H9 (cell line): ENCODE data around the gene FAM151A. TPM values are rescaled to one million over a fixed set of nuclear protein-coding genes. Genes with fewer than 3 reads are reported as not detected.

Experiments used
- DNase-seq: peaks from one replicate; pipeline ENCODE4 v3.0.0-alpha.2; 2017
- H2AFZ ChIP-seq: one replicate; pipeline ENCODE4 v1.6.1; 2013; ENCODE audit warnings: mild to moderate bottlenecking, low read length, control low read depth, moderate library complexity
- H2AK5ac ChIP-seq: 2 replicates; pipeline ENCODE4 v1.6.1; 2013; ENCODE audit warnings: low read length, control low read depth, mixed read lengths; ENCODE audit not compliant: insufficient read length
- H2BK120ac ChIP-seq: one replicate; pipeline ENCODE4 v1.6.1; 2013; ENCODE audit warnings: low read depth, mild to moderate bottlenecking, low read length, control low read depth, inconsistent platforms; ENCODE audit not compliant: poor library complexity, severe bottlenecking
- H2BK12ac ChIP-seq: 2 replicates; pipeline ENCODE4 v1.6.1; 2013; ENCODE audit warnings: low read length, control low read depth, mixed read lengths, low read depth; ENCODE audit not compliant: insufficient read length
- H2BK15ac ChIP-seq: 2 replicates; pipeline ENCODE4 v1.6.1; 2013; ENCODE audit warnings: low read depth, low read length, control low read depth
- H2BK20ac ChIP-seq: one replicate; pipeline ENCODE4 v1.6.1; 2013; ENCODE audit warnings: low read depth, mild to moderate bottlenecking, low read length, control low read depth, inconsistent platforms; ENCODE audit not compliant: poor library complexity, severe bottlenecking
- H2BK5ac ChIP-seq: 2 replicates; pipeline ENCODE4 v1.6.1; 2013; ENCODE audit warnings: low read length, control low read depth, mixed read lengths; ENCODE audit not compliant: insufficient read length
- H3K14ac ChIP-seq: 2 replicates; pipeline ENCODE4 v1.6.1; 2013; ENCODE audit warnings: low read length, control low read depth; ENCODE audit not compliant: insufficient read depth
- H3K18ac ChIP-seq: 2 replicates; pipeline ENCODE4 v1.6.1; 2013; ENCODE audit warnings: low read depth, mild to moderate bottlenecking, mixed read lengths, low read length, control low read depth; ENCODE audit not compliant: insufficient read length
- H3K23ac ChIP-seq: 2 replicates; pipeline ENCODE4 v1.6.1; 2013; ENCODE audit warnings: low read length, control low read depth, mixed read lengths, low read depth; ENCODE audit not compliant: insufficient read length
- H3K23me2 ChIP-seq: 2 replicates; pipeline ENCODE4 v1.6.1; 2013; ENCODE audit warnings: low read depth, mild to moderate bottlenecking, mixed read lengths, low read length, control low read depth; ENCODE audit not compliant: insufficient read length, poor library complexity, severe bottlenecking
- H3K27ac ChIP-seq: 2 replicates; pipeline ENCODE4 v1.5.1; 2013; ENCODE audit warnings: low read length, control low read depth, mixed read lengths, low read depth; ENCODE audit not compliant: insufficient read length
- H3K27me3 ChIP-seq: 2 replicates; pipeline ENCODE4 v1.6.1; 2013; ENCODE audit warnings: low read length, control low read depth, inconsistent platforms; ENCODE audit not compliant: insufficient read depth
- H3K4ac ChIP-seq: 2 replicates; pipeline ENCODE4 v1.6.1; 2013; ENCODE audit warnings: low read depth, mild to moderate bottlenecking, control low read depth, inconsistent platforms, low read length, moderate library complexity
- H3K4me1 ChIP-seq: 2 replicates; pipeline ENCODE4 v1.6.1; 2013; ENCODE audit warnings: low read length, control low read depth, inconsistent platforms; ENCODE audit not compliant: insufficient read depth
- H3K4me2 ChIP-seq: 2 replicates; pipeline ENCODE4 v1.6.1; 2013; ENCODE audit warnings: low read length, control low read depth, mixed read lengths; ENCODE audit not compliant: insufficient read length, insufficient read depth
- H3K56ac ChIP-seq: 2 replicates; pipeline ENCODE4 v1.6.1; 2013; ENCODE audit warnings: low read depth, mild to moderate bottlenecking, mixed read lengths, low read length, control low read depth; ENCODE audit not compliant: insufficient read length
- H3K79me1 ChIP-seq: 2 replicates; pipeline ENCODE4 v1.6.1; 2013; ENCODE audit warnings: low read depth, mild to moderate bottlenecking, moderate library complexity, low read length, control low read depth, inconsistent platforms; ENCODE audit not compliant: insufficient read depth, poor library complexity, severe bottlenecking
- H3K79me2 ChIP-seq: 2 replicates; pipeline ENCODE4 v1.6.1; 2013; ENCODE audit warnings: low read length, control low read depth, inconsistent platforms; ENCODE audit not compliant: insufficient read depth
- H3K9ac ChIP-seq: 2 replicates; pipeline ENCODE4 v1.6.1; 2013; ENCODE audit warnings: low read length, control low read depth, mixed read lengths; ENCODE audit not compliant: insufficient read length; ENCODE audit errors: extremely low read depth
- H3K9me3 ChIP-seq: one replicate; pipeline ENCODE4 v1.6.1; 2013; ENCODE audit warnings: low read depth, low read length, inconsistent platforms; ENCODE audit not compliant: control insufficient read depth
- H3T11ph ChIP-seq: one replicate; pipeline ENCODE4 v1.6.1; 2013; ENCODE audit warnings: mild to moderate bottlenecking, low read length, control low read depth, inconsistent platforms
- H4K20me1 ChIP-seq: one replicate; pipeline ENCODE4 v1.6.1; 2013; ENCODE audit not compliant: control insufficient read depth, insufficient read length, insufficient read depth
- H4K5ac ChIP-seq: 2 replicates; pipeline ENCODE4 v1.6.1; 2013; ENCODE audit warnings: low read depth, mild to moderate bottlenecking, mixed read lengths, low read length, control low read depth; ENCODE audit not compliant: insufficient read length
- H4K8ac ChIP-seq: replicated peaks from 2 replicates; pipeline ENCODE4 v1.6.1; 2013; ENCODE audit warnings: low read length, control low read depth, mixed read lengths, low read depth; ENCODE audit not compliant: insufficient read length
- H4K91ac ChIP-seq: 2 replicates; pipeline ENCODE4 v1.6.1; 2013; ENCODE audit warnings: low read depth, mild to moderate bottlenecking, moderate library complexity, mixed read lengths, low read length, control low read depth; ENCODE audit not compliant: insufficient read length
- H3K27ac Mint-ChIP-seq, 3 experiments: 2 replicates in 2 of 3; 3 replicates in 1 of 3; pipeline ENCODE4 v1.8.0; 2020 to 2021; ENCODE audit warnings: mixed read lengths in 3 of 3, mild to moderate bottlenecking in 1 of 3, moderate library complexity in 1 of 3
- H3K27me3 Mint-ChIP-seq: 2 replicates; pipeline ENCODE4 v1.8.0; 2021; ENCODE audit warnings: low read depth, mild to moderate bottlenecking, moderate library complexity, mixed read lengths
- H3K36me3 Mint-ChIP-seq, 3 experiments: 2 replicates in 2 of 3; 3 replicates in 1 of 3; pipeline ENCODE4 v1.8.0; 2020 to 2021; ENCODE audit warnings: low read depth in 3 of 3, mixed read lengths in 3 of 3; ENCODE audit not compliant: insufficient read depth in 1 of 3
- H3K4me1 Mint-ChIP-seq, 2 experiments: 2 replicates each; pipeline ENCODE4 v1.8.0; 2020; ENCODE audit warnings: mixed read lengths in 2 of 2
- H3K4me3 Mint-ChIP-seq, 2 experiments: 2 replicates in 1 of 2; 3 replicates in 1 of 2; pipeline ENCODE4 v1.8.0; 2020 to 2021; ENCODE audit warnings: mild to moderate bottlenecking in 2 of 2, mixed read lengths in 2 of 2, moderate library complexity in 1 of 2
- H3K9me3 Mint-ChIP-seq, 2 experiments: 2 replicates in 1 of 2; 3 replicates in 1 of 2; pipeline ENCODE4 v1.8.0; 2020; ENCODE audit warnings: mild to moderate bottlenecking in 2 of 2, mixed read lengths in 2 of 2, moderate library complexity in 1 of 2
- CTCF ChIP-seq: fragments of 200-600 bp; sonication (generic); conservative IDR thresholded peaks from 3 replicates; pipeline ENCODE4 v1.8.0; 2021; ENCODE audit warnings: antibody characterized with exemption, mild to moderate bottlenecking
- WGBS: extraction: QIAGEN DNeasy Blood & Tissue Kit; methylation state at CpG from one replicate; pipeline ENCODE4 v1.1.7; 2013; ENCODE audit warnings: missing lambda C conversion rate, low lambda C conversion rate, mixed read lengths; ENCODE audit not compliant: insufficient read length; ENCODE audit errors: extremely low coverage; 5-methylcytosine and 5-hydroxymethylcytosine counted together
- total RNA-seq: library from RNA; stranded (reverse); gene quantifications from 2 replicates; pipeline ENCODE4 v1.2.1, GENCODE V29; 2021

The FAM151A gene
- total RNA-seq, 1 experiment from 2014 or later: not detected

- Histone ChIP-seq H3K79me2 (no peaks in the 10 kb centered on the region), H3K9ac (no peak overlapping the region), H3T11ph (no peak overlapping the region), H2AK5ac (no peak overlapping the region), H2BK15ac (no peak overlapping the region), H4K8ac (no peak overlapping the region), H3K27ac (no peak overlapping the region), H2BK12ac (no peak overlapping the region), H3K23me2 (no peaks in the 10 kb centered on the region), H3K18ac (no peak overlapping the region), H3K79me1 (no peaks in the 10 kb centered on the region), H3K4ac (no peak overlapping the region), H3K4me2 (no peak overlapping the region), H4K91ac (no peak overlapping the region), H2BK120ac (no peak overlapping the region), H2BK5ac (no peak overlapping the region), H3K56ac (no peak overlapping the region), H3K9me3 (no peaks in the 10 kb centered on the region), H3K4me1 (no peaks in the 10 kb centered on the region), H2BK20ac (no peak overlapping the region), H4K20me1 (no peaks in the 10 kb centered on the region), H3K14ac (no peak overlapping the region; the same call in 1 of the 2 replicates), H3K23ac (no peak overlapping the region), H3K27me3 (no peaks in the 10 kb centered on the region), H4K5ac (no peak overlapping the region), H2AFZ (no peak overlapping the region)
- peaks cover 0 to 11% of the 10 kb centered on the region in 2 experiments; a peak in 2 of 4 replicates for H3K4me1 Mint-ChIP-seq
- no peaks in the 10 kb centered on the region; a peak in 1 of 5 replicates for H3K9me3 Mint-ChIP-seq
- no peaks in the 10 kb centered on the region; a peak in 2 of 7 replicates for H3K36me3 Mint-ChIP-seq
- no peak for DNase-seq
- peaks cover 1% of the 10 kb centered on the region; the same call in 1 of the 2 replicates for H3K27me3 Mint-ChIP-seq
- WGBS: no CpG with 5 or more reads among the region's 6 CpGs
- H3K4me3 Mint-ChIP-seq: no peak overlapping the region
- H3K27ac Mint-ChIP-seq: no peak overlapping the region
- no peak for TF ChIP-seq CTCF
These were observed 20.1 kb downstream of the FAM151A start for GRCh38 chr1:54603241-54603640.
